ENCODE data around the gene IDE. TPM values are rescaled to one million over a fixed set of nuclear protein-coding genes. Genes with fewer than 3 reads are reported as not detected.
"Not testable (repeated sequence)": the region's sequence is repeated elsewhere in the genome, so short reads cannot be mapped to it uniquely, and the experiment has no call there.

Gene IDE
- total RNA-seq, 4 donors from 2014 or later: 15.1 to 23.4 (median 21.4) TPM

DNA sequence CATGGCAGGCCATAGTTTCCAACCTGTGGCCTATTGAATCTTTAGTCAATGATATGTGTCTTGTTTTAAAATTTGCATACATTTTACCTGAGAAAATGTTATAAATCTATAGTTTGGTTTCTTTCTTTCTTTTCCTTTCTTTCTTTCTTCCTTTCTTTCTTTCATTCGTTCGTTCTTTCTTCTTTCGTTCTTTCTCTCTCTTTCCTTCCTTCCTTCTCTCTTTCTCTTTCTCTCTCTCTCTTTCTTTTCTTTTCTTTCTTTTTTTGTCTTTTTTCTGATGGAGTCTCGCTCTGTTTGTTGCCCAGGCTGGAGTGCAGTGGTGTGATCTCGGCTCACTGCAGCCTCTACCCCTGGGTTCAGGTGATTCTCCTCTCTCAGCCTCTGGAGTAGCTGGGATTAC, 133.3 kb downstream of the IDE start:
- WGBS, 2 donors: 94 to 95% methylated on average over 5 of the region's 5 CpGs
- TF ChIP-seq EP300 (IDR thresholded peaks at IDR 0.05) (no peak), POLR2A (IDR thresholded peaks at IDR 0.05) (no peak)
- TF ChIP-seq, protein P1, sequence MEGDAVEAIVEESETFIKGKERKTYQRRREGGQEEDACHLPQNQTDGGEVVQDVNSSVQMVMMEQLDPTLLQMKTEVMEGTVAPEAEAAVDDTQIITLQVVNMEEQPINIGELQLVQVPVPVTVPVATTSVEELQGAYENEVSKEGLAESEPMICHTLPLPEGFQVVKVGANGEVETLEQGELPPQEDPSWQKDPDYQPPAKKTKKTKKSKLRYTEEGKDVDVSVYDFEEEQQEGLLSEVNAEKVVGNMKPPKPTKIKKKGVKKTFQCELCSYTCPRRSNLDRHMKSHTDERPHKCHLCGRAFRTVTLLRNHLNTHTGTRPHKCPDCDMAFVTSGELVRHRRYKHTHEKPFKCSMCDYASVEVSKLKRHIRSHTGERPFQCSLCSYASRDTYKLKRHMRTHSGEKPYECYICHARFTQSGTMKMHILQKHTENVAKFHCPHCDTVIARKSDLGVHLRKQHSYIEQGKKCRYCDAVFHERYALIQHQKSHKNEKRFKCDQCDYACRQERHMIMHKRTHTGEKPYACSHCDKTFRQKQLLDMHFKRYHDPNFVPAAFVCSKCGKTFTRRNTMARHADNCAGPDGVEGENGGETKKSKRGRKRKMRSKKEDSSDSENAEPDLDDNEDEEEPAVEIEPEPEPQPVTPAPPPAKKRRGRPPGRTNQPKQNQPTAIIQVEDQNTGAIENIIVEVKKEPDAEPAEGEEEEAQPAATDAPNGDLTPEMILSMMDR (IDR thresholded peaks at IDR 0.05): no peak
- no peaks in the 10 kb centered on the region for H3K9me3 ChIP-seq

GRCh38 chr10:92438220-92438619, 135.7 kb downstream of the IDE start:
- DNase-seq (ENCODE audit: low spot score in 2 of 2): no peak
- WGBS, 2 donors: 95 to 96% methylated on average over 6 of the region's 6 CpGs
- no peaks in the 10 kb centered on the region for H3K9me3 ChIP-seq

More for the DNA sequence above, 133.3 kb downstream of the IDE start:
- H3K27me3 ChIP-seq: no peaks in the 10 kb centered on the region
- no peak overlapping the region for H3K27ac ChIP-seq
- no peaks in the 10 kb centered on the region for H3K4me1 ChIP-seq
- no peaks in the 10 kb centered on the region for H3K36me3 ChIP-seq
- DNase-seq (ENCODE audit: low spot score in 2 of 2): no peak
- H3K4me3 ChIP-seq: no peak overlapping the region

DNA sequence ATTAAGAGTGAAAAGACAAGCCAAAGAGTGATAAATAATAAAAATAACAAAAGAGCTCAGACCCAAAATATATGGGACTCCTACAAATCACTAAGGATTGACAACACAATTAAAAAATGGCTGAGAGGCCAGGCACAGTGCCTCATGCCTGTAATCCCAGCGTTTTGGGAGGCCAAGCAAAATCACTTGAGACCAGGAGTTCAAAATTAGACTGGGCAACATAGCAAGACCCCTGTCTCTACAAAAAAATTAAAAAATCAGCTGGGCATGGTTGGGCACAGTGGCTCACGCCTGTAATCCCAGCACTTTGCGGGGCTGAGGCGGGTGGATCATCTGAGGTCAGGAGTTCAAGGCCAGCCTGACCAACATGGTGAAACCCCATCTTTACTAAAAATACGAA, 137.3 kb downstream of the IDE start:
- H3K27ac ChIP-seq: no peak overlapping the region
- H3K36me3 ChIP-seq: no peaks in the 10 kb centered on the region
- WGBS, 2 donors: 85 to 93% methylated on average over 5 of the region's 5 CpGs
- H3K4me3 ChIP-seq: no peak overlapping the region
- TF ChIP-seq EP300 (IDR thresholded peaks at IDR 0.05) (no peak), POLR2A (IDR thresholded peaks at IDR 0.05) (no peak)
- TF ChIP-seq, protein P1 (IDR thresholded peaks at IDR 0.05): no peak
- H3K27me3 ChIP-seq: no peaks in the 10 kb centered on the region
- H3K9me3 ChIP-seq: no peaks in the 10 kb centered on the region
- DNase-seq (ENCODE audit: low spot score in 2 of 2): no peak
- H3K4me1 ChIP-seq: no peaks in the 10 kb centered on the region

More at GRCh38 chr10:92438220-92438619, 135.7 kb downstream of the IDE start:
- H3K36me3 ChIP-seq: no peaks in the 10 kb centered on the region
- no peak overlapping the region for H3K4me3 ChIP-seq
- no peaks in the 10 kb centered on the region for H3K4me1 ChIP-seq
- no peaks in the 10 kb centered on the region for H3K27me3 ChIP-seq
- H3K27ac ChIP-seq: no peak overlapping the region
- TF ChIP-seq, protein P1 (IDR thresholded peaks at IDR 0.05): no peak
- TF ChIP-seq POLR2A (IDR thresholded peaks at IDR 0.05) (no peak), EP300 (IDR thresholded peaks at IDR 0.05) (no peak)

GRCh38 chr10:92436065-92436464, 137.8 kb downstream of the IDE start:
- H3K27me3 ChIP-seq, H3K36me3 ChIP-seq: not testable (repeated sequence)
- 62 to 70% methylated on average over 5 of the region's 5 CpGs for WGBS, 2 donors

GRCh38 chr10:92434385-92434784, 139.5 kb downstream of the IDE start:
- DNase-seq (ENCODE audit: low spot score in 2 of 2): no peak
- H3K36me3 ChIP-seq: no peaks in the 10 kb centered on the region
- no peaks in the 10 kb centered on the region for H3K4me1 ChIP-seq
- no peaks in the 10 kb centered on the region for H3K9me3 ChIP-seq
- H3K4me3 ChIP-seq: no peak overlapping the region
- H3K27me3 ChIP-seq: no peaks in the 10 kb centered on the region
- no peak overlapping the region for H3K27ac ChIP-seq
- WGBS, 2 donors: 95 to 97% methylated on average over 4 of the region's 4 CpGs
- TF ChIP-seq POLR2A (IDR thresholded peaks at IDR 0.05): no peak
- no peak for TF ChIP-seq EP300 (IDR thresholded peaks at IDR 0.05)
- TF ChIP-seq, protein P1 (IDR thresholded peaks at IDR 0.05): no peak

More at GRCh38 chr10:92436065-92436464, 137.8 kb downstream of the IDE start:
- H3K4me3 ChIP-seq; DNase-seq (ENCODE audit: low spot score in 2 of 2); H3K27ac ChIP-seq; H3K9me3 ChIP-seq; H3K4me1 ChIP-seq: not testable (repeated sequence)

DNA sequence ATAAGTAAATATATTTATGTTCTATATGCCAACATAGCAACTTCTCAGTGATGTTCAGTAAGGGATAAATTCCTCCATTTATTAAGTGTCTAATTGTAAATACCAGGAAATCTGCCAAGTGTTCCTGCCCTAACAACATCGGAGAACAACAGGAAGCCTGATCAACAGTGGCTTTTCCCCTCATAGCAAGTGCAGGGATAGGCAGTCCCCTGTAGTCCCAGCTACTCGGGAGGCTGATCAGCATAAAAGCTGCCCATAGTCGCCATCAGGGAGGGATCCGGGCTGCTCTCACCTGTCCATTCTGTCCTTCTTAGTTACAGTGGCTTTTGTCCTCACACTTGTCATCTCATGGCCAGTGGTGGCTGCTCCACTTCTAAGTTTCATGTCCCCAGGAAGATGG, 141.3 kb downstream of the IDE start:
- WGBS, 2 donors: 20 to 21% methylated on average over 4 of the region's 4 CpGs
- DNase-seq (ENCODE audit: low spot score in 2 of 2): no peak

More for the DNA sequence above, 141.3 kb downstream of the IDE start:
- no peaks in the 10 kb centered on the region for H3K36me3 ChIP-seq
- TF ChIP-seq POLR2A (IDR thresholded peaks at IDR 0.05) (no peak), EP300 (IDR thresholded peaks at IDR 0.05) (no peak)
- TF ChIP-seq, protein P1 (IDR thresholded peaks at IDR 0.05): no peak
- H3K9me3 ChIP-seq: no peaks in the 10 kb centered on the region
- no peaks in the 10 kb centered on the region for H3K4me1 ChIP-seq
- H3K27ac ChIP-seq: no peak overlapping the region
- H3K27me3 ChIP-seq: no peaks in the 10 kb centered on the region
- H3K4me3 ChIP-seq: no peak overlapping the region

Data from tibial nerve (tissue), 4 donors.